DOHH2 (cell line): ENCODE data around the gene MAP4K3.

Experiments used
- H3F3A ChIP-seq: fragments of 200-600 bp; sonication (generic), shearing (Covaris generic); 2 replicates; pipeline ENCODE4 v1.6.0; 2016; ENCODE audit warnings: antibody characterized with exemption, mild to moderate bottlenecking; ENCODE audit not compliant: control insufficient read depth, insufficient read depth
- H3K27ac ChIP-seq: fragments of 200-600 bp; sonication (generic); 2 replicates; pipeline ENCODE4 v1.5.1; 2014; ENCODE audit warnings: low read depth, mild to moderate bottlenecking, low read length, moderate library complexity
- H3K27me3 ChIP-seq: fragments of 200-600 bp; sonication (generic); 2 replicates; pipeline ENCODE4 v1.6.1; 2014; ENCODE audit warnings: mild to moderate bottlenecking, low read length, mixed read lengths; ENCODE audit not compliant: control insufficient read depth
- H3K36me3 ChIP-seq: fragments of 200-600 bp; sonication (generic); 2 replicates; pipeline ENCODE4 v1.6.1; 2014; ENCODE audit warnings: mild to moderate bottlenecking, low read length, moderate library complexity, mixed read lengths; ENCODE audit not compliant: control insufficient read depth
- H3K4me1 ChIP-seq: fragments of 200-600 bp; sonication (generic); 2 replicates; pipeline ENCODE4 v1.6.1; 2014; ENCODE audit warnings: mild to moderate bottlenecking, low read length, mixed read lengths; ENCODE audit not compliant: control insufficient read depth
- H3K4me2 ChIP-seq: fragments of 200-600 bp; sonication (generic); 2 replicates; pipeline ENCODE4 v1.6.0; 2014; ENCODE audit warnings: mild to moderate bottlenecking, low read length, moderate library complexity
- H3K4me3 ChIP-seq: fragments of 200-600 bp; sonication (generic); 2 replicates; pipeline ENCODE4 v1.5.1; 2014; ENCODE audit warnings: mild to moderate bottlenecking, low read length, mixed read lengths
- H3K79me2 ChIP-seq: fragments of 200-600 bp; sonication (generic); 2 replicates; pipeline ENCODE4 v1.6.1; 2014; ENCODE audit warnings: mild to moderate bottlenecking, low read length, mixed read lengths; ENCODE audit not compliant: control insufficient read depth
- H3K9me2 ChIP-seq: fragments of 200-600 bp; sonication (generic); replicated peaks from 2 replicates; pipeline ENCODE4 v1.6.1; 2014; ENCODE audit warnings: mild to moderate bottlenecking, low read length, mixed read lengths; ENCODE audit not compliant: control insufficient read depth
- H3K9me3 ChIP-seq: fragments of 200-600 bp; sonication (generic); 2 replicates; pipeline ENCODE4 v1.6.1; 2014; ENCODE audit warnings: antibody characterized with exemption, low read length, mixed read lengths; ENCODE audit not compliant: control insufficient read depth, insufficient read depth
- H4K20me1 ChIP-seq: fragments of 200-600 bp; sonication (generic); 2 replicates; pipeline ENCODE4 v1.6.0; 2014; ENCODE audit warnings: low read depth, mild to moderate bottlenecking, antibody characterized with exemption, low read length, moderate library complexity; ENCODE audit not compliant: control insufficient read depth, insufficient read depth
- EZH2phosphoT487 ChIP-seq: fragments of 200-600 bp; sonication (generic); IDR thresholded peaks from 2 replicates; pipeline ENCODE4 v1.6.1; 2017; ENCODE audit warnings: borderline replicate concordance, mild to moderate bottlenecking, antibody characterized with exemption, low read length, moderate library complexity, mixed read lengths
- TF ChIP-seq, protein P1 (sequence below): fragments of 200-600 bp; sonication (generic); IDR thresholded peaks from one replicate; pipeline ENCODE4 v1.5.1; 2014; ENCODE audit warnings: antibody characterized with exemption, mild to moderate bottlenecking, low read depth, low read length; ENCODE audit not compliant: poor library complexity, severe bottlenecking

Gene MAP4K3

DNA sequence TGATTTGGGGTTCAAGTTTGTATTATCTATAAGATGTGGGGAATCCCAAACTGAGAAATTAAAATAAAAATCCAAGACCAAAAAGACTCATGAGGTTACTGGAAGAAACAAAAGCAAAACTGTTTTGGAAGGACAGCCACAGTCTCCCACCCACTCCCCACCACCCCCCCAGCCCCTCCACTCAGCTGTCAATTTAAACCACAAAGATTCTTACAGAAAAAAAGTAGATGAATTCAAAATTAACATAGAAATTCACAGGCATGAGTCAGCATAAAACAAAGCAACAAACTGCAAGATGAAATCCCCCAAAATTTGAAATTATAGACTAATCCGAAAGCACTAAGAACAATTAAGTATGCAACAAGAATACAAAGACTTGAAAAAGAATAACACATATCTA, 12.1 kb downstream of the MAP4K3 start:
- Histone ChIP-seq H3K9me3 (no peaks in the 10 kb centered on the region), H3K27me3 (no peaks in the 10 kb centered on the region), H3K9me2 (no peaks in the 10 kb centered on the region), H3F3A (no peaks in the 10 kb centered on the region), H4K20me1 (no peaks in the 10 kb centered on the region), H3K36me3 (no peaks in the 10 kb centered on the region), H3K4me1 (peaks cover 4% of the 10 kb centered on the region), H3K79me2 (peaks cover 88% of the 10 kb centered on the region), H3K4me2 (no peak overlapping the region), H3K4me3 (no peak overlapping the region), H3K27ac (no peak overlapping the region)
- no peak for TF ChIP-seq EZH2phosphoT487
- TF ChIP-seq, protein P1, sequence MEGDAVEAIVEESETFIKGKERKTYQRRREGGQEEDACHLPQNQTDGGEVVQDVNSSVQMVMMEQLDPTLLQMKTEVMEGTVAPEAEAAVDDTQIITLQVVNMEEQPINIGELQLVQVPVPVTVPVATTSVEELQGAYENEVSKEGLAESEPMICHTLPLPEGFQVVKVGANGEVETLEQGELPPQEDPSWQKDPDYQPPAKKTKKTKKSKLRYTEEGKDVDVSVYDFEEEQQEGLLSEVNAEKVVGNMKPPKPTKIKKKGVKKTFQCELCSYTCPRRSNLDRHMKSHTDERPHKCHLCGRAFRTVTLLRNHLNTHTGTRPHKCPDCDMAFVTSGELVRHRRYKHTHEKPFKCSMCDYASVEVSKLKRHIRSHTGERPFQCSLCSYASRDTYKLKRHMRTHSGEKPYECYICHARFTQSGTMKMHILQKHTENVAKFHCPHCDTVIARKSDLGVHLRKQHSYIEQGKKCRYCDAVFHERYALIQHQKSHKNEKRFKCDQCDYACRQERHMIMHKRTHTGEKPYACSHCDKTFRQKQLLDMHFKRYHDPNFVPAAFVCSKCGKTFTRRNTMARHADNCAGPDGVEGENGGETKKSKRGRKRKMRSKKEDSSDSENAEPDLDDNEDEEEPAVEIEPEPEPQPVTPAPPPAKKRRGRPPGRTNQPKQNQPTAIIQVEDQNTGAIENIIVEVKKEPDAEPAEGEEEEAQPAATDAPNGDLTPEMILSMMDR = no peak

DNA sequence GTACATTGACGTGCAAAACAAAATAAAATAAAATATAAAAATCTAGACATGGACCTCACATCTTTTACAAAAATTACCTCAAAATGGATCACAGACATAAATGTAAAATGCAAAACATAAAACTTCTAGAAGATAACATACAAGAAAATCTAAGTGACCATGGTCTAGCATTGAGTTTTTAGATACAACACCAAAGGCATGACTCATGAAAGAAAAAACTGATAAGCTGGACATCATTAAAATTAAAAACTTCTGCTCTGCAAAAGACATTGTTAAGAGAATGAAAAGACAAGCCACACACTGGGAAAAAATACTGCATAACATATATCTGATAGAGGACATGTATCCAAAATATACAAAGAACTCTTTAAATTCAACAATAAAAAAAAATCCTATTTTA, 14.4 kb downstream of the MAP4K3 start:
- Histone ChIP-seq H4K20me1 (no peaks in the 10 kb centered on the region), H3K36me3 (no peaks in the 10 kb centered on the region), H3K79me2 (peaks cover 89% of the 10 kb centered on the region), H3K27me3 (no peaks in the 10 kb centered on the region), H3K9me3 (no peaks in the 10 kb centered on the region), H3F3A (no peaks in the 10 kb centered on the region), H3K9me2 (no peaks in the 10 kb centered on the region), H3K4me1 (peaks cover 4% of the 10 kb centered on the region), H3K4me2 (no peak overlapping the region), H3K27ac (no peak overlapping the region), H3K4me3 (no peak overlapping the region)
- no peak for TF ChIP-seq EZH2phosphoT487
- TF ChIP-seq, protein P1 = no peak

DNA sequence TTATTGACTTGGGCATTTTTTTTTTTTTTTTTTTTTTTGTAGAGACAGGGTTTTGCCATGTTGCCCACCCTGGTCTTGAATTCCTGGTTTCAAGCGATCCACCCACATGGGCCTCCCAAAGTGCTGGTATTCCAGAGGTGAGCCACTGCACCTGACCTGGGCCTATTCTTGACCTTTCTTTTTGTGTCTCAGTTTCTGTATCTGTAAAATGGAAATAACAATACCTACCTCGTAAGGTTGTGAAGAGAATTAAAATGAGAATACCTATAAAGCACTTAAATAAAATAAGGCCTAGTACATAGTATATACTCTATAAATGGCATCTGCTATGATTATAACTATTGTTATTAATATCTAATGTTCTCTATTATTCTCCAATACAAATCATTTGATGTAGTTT, 15.7 kb downstream of the MAP4K3 start:
- no peak overlapping the region for H3K4me3 ChIP-seq
- no peaks in the 10 kb centered on the region for H3K9me3 ChIP-seq
- no peak for TF ChIP-seq EZH2phosphoT487
- TF ChIP-seq, protein P1 = no peak
- no peaks in the 10 kb centered on the region for H4K20me1 ChIP-seq
- peaks cover 84% of the 10 kb centered on the region for H3K79me2 ChIP-seq
- H3K4me2 ChIP-seq = no peak overlapping the region
- no peaks in the 10 kb centered on the region for H3K27me3 ChIP-seq
- H3K36me3 ChIP-seq = no peaks in the 10 kb centered on the region
- no peaks in the 10 kb centered on the region for H3F3A ChIP-seq
- no peaks in the 10 kb centered on the region for H3K9me2 ChIP-seq
- H3K27ac ChIP-seq = no peak overlapping the region
- peaks cover 4% of the 10 kb centered on the region; the same call in 1 of the 2 replicates for H3K4me1 ChIP-seq
